Effector CD4-positive, alpha-beta T cell (primary cell): ENCODE data around the gene RSPH1. TPM values are rescaled to one million over a fixed set of nuclear protein-coding genes. Genes with fewer than 3 reads are reported as not detected.
A peak's percentile ranks its signal among the peaks of the same experiment; 100 is the strongest.

Experiments
- DNase-seq: peaks from one replicate; pipeline ENCODE4 v3.0.0-alpha.2; 2020
- total RNA-seq: gene quantifications from one replicate; lab custom pipeline; 2026; lab: John Stamatoyannopoulos, UW

Gene RSPH1
- not detected for total RNA-seq

DNA sequence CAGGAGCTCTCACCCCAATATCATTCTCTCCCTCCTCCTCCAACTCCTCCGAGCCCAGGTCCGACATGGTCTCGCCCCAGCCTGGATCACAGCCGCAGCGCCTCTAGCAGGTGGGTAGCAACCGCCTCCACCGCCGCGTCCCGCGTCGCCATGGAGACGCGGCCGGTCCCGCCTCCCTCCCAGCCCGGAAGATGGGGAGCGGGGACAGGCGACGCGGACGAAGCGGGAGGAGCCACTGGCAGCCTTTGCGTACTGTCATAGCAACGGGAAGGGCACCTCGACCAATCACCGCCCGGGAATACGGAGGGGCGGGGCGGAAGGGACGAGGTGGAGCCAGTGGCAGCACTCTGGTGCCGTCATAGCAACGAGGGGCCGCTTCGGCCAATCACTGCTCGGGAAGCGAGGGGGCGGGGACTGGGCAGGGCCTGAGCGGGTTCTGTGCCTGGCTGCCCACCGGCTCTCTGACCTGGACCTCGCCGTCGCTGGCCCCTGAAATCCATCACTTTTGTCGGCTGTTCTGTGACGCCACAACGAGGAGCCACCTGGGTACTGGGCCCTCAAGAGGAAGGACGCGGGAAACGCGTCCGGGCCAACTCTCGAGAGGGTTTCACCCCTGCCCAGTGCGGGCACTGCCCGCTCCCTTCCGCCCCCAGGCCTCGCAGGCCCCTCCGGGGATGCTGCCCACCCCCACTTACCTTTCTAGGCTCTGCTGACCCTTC is at the start of gene RSPH1:
Gene RSPH1 (minus strand): TSS at position 105 of the 719 bp plus-strand sequence. CDS start 38 bp downstream, at position 67.
- peak; percentile 99 for DNase-seq

DNA sequence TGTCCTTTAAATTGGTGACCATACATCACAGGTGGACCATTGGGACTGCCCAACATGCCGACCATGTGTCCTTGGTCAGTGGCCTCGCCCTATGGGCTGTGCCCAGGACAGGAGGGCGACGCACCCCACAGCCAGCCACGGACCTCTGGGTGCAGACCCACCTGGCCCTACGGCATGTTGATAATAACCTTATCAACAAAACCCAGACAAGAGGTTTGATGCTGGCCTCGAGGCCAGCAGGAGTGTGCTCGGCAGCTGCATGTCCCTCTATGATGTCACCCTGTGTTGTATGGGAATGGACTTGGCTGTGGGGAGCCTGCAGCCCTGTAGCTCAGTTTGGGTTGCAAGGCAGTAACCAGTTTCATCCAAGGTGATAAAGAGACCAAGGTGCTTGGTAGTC is 49.7 kb upstream of the RSPH1 start:
- DNase-seq, result no peak

DNA sequence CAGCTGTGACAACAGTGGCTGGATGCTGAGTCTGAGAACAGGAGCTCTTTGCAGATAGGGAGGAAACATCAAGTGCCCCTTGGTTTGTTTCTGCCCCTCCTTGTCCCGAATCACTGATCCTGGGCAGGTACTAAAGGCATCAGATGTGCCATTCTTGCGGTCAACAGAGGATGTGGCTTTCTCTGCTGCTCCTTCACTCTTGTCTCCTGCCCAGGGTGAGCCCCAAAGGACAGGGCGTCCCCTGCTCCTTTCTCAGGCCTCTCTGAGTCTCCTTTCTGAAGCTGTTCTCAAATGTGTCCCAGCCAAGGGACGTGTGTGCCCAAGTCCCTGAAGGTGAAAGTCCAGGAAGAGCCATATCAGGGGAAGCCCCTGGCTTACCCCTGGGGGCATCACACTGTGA is 49.3 kb upstream of the RSPH1 start:
- no peak for DNase-seq

DNA sequence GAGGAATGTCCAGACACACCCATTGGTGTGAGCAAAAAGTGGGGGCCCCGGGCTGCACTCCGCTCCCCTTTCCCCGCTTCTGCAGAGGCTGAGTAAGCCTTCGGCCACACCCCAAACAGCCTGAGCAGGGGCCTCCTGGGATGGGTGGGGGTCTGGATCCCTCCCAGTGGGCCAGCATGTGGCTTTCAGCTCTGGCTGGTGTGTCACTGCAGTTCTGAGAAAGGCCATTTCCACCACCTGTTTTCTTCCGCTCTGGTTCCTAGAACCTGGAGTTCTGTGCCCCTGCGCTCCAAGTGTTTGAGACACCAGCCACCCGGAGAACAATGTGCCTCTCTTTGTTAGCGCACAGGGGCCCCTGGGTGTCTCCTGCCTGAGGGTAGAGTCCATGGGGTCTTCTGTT is 48.5 kb upstream of the RSPH1 start:
- no peak for DNase-seq

DNA sequence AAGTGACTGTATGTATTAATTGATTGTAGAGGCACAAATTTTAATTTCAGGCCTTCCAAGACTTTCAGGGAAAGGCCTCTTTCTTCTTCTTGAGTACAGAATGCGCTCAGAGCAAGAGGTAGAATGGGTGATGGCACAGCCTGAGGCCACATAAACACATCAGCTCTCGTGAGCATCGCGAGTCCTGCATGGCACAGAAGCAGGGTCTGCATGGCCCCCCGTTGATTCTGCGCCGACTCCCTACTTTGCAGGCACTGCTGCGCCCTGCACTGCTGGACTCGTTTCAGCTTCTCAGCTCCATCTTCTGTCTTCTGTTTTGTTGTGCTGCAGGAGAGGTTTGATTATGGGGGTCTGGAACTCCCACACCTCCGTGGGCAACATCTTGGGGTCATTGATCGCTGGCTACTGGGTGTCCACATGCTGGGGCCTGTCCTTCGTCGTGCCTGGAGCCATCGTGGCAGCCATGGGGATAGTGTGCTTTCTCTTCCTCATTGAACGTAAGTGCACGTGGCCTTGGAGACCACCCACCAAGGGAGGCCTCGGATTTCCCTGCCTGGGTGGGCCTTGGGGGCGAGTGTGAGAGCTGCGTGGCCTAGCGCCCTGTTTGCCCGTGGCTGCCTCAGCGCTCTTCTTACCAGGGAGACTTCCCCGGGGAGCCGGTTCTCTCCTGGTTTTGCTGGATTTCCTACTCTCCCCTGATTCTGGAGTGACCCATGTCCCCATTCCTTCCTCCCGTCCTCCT is 47.3 kb upstream of the RSPH1 start:
- no peak for DNase-seq

DNA sequence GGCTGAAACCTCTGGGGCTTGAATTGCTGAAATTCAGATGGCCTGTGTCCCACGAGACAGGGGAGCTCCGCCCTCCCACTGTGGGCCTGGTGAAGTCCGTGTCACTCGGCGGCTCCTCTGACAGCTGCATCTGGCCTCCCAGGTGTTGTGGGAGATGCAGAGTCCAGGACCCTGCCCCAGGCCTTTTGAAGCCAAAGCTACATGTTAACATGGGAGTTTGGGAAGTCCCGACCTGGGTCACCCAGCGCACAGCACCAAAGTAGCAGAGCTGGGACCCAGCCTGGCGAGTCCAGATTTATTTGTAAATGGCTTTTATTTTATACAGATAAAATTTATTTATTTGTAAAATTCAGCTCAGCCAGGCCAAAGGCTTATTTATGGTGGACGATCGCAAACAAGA is 46.6 kb upstream of the RSPH1 start:
- no peak for DNase-seq

DNA sequence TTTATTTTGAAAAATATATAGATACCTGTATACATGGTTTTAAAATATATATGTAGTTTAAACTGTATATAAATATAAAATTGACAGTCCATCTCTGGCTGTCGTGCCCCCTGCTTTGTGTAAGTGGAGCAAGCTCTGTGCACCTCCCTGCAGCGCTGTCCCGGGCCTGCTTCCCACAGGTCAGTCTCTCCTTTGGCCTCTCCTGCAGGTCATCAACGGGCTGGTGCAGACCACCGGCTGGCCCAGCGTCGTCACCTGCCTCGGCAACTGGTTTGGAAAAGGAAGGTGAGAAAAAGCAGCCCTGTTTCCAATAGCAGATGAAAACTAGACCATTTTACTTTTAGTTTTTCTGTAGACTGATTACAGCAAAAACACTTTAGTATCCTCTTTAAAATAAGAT is 46.2 kb upstream of the RSPH1 start:
- no peak for DNase-seq

DNA sequence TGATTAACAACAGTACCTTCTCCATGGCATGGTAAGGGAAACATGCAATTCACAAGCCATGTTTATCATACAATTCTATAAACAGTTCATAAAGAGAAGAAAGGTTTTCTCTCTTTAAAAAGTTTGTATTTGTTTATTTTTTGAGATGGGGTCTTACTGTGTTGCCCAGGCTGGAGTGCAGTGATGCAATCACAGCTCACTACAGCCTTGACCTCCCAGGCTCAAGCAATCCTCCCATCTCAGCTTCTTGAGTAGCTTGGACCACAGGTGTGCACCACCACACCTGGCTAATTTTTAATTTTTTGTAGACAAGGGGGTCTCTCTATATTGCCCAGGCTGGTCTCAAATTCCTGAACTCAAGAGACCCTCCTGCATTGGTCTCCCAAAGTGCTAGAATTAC is 45.6 kb upstream of the RSPH1 start:
- no peak for DNase-seq

DNA sequence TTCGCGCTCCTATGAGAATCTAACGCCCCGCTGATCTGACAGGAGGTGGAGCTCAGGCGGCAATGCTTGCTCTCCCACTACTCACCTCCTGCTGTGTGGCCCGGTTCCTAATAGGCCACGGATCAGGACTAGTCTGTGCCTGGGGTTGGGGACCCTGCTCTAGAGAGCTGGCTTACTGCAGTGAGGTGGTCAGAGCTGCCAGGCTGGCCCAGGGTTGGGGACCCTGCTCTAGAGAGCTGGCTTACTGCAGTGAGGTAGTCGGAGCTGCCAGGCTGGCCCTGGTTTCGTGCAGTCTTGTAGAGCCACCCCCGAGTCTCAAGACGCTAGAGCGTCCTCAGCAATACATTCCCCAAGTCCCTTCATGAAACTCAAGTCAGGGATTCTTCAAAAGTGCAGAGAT is 45.1 kb upstream of the RSPH1 start:
- no peak for DNase-seq

DNA sequence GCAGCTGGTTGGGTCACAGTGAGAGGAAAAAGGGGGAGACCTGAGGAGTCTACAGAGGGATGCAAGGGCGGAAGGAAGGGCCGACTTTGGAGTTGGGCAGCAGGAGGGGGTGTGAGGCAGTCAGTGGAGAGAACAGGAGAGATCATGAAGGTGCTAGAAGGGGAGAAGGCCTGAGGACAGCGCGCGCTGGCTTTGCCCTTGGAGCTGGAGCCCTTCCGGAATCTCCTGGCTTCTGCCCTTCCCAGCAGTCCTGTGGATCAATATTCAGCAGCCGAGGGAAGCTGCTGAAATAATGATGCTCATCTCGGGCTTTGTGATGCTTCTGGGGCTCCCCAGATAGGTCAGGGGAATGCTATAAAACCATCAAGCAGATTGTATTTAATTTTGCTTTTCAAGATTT is 44.4 kb upstream of the RSPH1 start:
- no peak for DNase-seq

DNA sequence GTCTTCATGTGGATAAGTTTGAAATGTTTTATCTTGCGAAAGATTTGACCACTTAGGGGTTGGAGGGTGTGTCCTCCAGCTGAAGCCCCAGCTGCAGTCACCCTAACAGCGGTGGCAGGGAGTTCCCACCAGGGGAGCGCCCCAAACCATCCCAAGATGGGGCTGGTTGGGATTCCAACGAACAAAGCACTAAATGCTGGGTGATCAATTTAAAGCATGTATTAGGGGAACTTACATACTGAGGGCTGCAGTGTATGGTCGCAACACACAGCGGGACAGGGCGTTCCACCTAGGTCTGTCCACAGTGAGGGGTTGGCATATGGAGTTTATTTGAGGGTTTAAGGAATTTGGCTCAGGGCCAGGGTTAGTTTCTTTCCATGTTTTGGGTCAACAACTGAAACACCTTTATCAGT is 43.9 kb upstream of the RSPH1 start:
- DNase-seq, result no peak

DNA sequence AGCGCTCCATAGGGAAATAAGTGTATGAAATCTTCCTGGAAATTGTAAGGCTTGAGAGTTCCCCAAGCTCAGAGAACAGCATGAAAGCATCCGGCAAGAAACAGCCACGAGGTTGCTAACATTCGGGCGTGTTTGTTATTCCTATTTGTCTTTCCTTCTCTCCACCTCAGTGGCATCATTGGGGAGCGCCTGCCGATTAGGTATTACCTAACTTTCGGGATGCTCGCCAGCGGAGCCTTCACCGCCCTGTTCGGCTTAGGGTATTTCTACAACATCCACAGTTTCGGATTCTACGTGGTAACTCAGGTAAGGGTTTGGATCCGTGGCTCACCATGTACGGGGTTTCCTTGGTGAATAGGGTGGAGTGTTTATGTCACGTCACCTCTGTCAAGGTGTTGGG is 43.3 kb upstream of the RSPH1 start:
- no peak for DNase-seq

DNA sequence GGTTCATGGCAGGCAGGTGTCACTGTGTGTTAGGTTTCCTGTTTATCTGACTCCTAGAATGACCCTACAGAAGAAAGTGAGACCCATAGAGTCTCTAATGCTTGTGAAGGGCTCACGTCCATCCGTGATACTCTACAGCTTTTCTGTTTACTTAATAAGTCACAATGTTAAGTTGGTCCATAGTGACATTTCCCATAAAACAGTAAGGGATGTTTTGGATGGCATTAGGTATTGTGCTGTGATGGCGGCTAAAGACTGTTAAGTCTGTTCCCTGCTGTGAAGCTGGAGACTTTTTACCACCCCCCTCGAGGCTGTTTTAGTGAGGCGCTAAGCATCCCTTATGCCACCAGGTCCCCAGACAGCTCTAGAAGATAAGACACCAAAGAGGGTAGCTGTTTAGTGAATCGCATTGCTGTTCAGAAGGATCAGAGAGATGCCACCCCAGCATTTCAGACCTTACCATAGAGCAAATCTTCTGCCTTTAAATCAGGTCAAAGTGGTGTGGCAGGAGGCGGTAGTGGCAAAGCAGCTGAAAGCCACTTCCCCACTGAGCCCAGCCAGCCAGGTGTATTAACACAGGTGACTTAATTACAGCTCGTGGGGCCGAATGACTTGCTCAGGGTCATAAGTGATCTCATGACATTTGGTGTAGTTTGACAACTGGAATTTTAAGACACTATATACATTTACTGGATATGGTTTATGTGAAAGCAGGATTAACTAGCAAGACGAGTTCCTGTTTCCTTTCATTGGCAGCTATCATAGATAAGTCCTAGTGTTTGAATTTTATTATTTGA is 42.7 kb upstream of the RSPH1 start:
- no peak for DNase-seq

DNA sequence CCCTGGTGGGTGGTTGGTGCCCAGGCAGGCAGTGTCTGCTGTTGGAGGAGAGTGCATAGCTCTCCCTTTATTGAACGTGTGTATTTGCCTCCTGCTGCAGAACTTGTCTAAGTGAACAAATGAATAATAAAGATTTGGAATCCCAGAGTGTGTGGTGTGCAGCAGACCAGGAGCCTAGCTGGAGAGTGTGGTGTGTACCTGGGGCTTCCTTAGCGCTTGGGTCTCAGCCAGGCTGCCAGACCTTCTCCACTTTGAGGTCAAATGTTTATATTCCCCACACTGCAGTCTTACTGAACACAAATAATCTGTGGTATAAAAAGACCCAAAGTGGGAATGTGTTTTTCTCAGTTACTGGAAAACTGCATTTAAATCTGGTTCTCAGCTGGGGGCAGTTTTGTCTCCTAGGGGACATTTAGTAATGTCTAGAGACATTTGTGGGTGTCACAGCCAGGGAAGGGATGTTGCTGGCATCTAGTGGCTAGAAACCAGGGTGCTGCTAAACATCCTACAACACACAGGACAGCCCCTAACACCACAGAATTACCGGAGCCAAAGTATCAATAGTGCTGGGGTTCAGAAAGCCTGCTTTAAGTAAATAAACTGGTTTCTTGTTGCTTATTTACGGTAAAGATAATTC is 41.2 kb upstream of the RSPH1 start:
- no peak for DNase-seq

DNA sequence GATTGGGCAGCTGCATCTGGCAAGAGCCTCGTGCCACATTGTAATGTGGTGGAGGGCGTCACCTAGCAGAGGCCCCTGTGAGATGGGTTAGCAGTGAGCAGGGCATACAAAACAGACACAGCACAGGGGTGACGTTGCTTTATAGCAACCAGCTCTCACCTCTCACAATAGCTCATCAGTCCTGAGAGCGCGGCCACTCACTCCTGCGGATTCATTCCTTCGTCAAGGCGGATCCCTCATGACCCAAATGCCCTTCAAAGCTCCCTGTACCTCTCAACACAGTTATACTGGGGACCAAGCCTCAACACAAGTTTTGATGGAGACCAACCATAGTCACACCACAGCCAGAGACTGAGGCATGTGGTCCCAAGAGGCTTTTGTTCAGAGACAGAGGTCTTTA is 40.6 kb upstream of the RSPH1 start:
- DNase-seq, result no peak

DNA sequence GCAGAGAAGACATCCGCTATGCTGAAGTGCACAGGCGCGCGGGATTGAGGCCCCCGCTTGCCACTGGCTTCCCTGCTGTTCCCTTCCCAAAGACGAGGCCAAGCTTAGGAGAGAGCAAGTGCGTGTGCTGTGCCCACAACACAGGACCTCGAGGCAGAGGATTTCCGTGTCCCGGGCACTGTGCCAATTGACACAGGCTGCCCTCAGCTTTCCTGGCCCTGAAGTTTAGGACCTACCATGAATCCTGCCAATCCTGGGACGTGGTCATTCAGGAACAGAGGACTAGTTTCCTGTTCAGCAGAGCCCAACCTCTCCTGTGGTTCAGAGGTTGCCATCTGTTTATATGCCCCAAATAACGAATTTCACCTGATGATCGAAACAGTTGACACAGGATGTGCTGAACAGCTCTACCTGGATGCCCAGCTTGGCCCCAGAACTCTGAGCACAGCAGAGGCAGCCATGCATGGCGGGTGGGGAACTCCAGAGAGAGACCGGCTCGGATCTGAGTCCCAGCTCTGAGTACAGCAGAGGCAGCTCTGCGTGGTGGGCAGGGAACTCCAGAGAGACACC is 39.7 kb upstream of the RSPH1 start:
- DNase-seq, result no peak

DNA sequence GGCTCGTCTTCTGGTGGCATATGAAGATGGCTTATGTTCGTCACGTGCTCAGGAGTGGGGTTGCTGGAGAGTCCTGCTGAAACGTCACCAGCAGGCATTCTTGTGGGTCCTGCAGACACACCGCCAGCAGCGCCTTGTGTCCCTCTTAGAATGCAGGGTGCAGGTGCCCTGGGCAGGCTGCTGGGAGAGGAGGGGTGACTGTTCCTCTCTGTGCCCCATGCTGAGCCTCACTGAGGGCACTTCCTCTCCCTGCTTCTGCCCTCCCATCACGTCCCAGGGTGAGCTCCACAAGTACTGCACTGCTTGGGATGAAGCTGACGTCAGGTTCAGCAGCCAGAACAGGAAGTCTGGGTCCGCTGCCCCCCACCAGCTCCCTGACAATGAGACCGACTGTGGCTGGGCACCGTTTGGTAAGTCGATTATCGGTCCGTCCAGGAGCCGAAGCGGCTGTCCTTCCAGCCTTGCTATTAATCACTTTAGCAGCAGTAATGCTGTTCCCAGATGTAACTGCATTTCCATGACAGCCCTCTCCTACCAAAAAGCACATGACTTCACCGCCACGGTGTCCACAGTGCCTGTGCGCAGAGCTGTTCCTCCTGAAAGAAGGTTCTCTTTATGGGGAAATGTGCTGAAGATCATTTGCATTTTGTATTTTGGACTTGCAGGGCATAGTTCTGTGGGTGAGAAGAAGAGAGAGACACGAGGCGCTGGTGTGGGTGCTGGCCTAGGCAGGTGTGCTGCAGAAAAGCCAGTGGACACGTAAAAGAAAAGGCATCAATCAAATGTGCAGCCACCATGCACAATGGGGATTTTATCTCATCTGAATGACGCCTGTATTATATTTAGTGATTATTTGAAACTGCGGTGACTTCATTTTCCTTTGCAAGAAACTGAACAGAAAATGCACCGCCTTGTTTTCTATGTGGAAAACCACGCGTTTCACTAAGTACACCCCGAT is 38.7 kb upstream of the RSPH1 start:
- no peak for DNase-seq

DNA sequence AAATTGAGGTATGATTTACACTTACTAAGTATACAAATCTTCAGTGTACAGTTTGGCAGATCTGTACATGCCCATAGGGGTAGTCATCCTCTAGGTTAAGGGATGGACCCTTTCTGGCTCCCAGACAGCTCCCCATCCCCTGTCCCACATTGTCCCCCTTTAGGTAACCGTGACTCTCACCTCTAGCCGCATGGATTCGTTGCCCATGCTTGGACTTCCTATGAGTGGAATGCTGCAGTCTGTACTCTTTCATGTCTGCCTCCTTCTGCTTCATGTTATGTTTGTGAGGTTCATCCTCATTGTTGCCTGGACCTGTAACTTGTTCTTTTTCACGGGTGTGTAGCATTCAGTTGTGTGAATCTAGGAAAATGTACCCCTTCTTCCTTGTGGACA is 37.9 kb upstream of the RSPH1 start:
- no peak for DNase-seq

DNA sequence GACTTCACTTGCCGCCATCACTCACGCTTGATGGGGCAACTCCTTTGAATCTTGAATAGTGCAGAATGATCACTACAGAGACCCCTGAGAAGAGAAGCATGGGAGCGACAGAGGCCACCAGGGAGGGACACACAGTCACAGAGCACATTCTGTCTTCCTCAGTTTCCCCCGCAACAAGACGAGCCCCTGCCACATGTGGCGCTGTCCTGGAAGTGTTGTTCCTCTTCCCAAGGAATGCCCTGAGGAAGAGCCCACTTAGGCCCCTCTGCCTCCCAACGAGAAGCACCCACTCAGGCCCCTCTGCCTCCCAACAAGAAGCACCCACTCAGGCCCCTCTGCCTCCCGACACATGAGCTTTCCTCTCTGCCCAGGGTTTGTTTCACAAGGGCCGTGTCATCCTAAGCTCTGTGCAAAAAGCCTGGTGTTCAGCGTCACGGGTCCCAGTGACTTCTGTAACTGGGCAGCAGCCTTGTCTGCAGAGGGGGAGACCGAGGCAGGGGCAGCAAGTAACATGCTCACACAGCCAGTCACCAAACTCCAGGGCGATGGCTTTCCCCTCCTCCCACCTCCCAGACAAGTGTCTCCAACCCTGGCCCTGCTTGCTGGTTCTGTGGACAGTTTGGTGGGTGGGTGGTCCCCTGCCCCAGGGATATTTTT is 37.4 kb upstream of the RSPH1 start:
- DNase-seq, result no peak

DNA sequence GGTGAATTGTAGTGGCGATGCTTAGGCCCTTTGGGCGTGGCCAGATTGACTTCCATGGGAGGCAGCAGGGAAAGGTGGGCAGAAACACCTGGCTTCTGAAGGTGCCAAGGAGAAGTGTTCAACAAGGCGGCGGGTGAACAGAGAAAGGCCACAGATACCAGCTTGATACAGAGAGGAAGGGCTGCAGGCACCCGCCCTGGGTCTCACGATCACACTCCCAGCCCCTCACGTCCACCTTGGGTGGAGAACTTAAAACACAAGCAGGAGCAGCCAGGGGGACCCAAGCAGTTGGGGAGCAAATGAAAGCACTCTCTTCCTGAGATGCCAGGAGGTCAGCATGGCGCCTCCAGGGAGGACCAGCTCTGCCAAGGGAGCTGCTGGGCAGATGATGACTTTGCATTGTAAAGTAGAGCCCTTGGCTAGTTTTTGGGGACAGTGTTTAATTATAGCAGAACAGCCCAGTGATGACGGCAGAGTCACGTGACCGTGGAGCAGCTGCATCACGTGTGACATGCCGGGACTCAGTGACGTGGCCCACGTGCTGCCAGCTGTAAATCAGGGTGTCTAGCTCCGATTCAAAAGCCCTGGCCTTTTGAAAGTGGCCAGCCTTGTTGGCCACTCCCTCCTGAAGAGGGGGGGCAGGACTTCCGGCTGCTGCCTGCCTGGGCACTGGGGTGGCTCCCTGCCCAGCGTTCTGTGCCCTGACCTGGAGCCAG is 36.6 kb upstream of the RSPH1 start:
- DNase-seq, result no peak
